Kidney epithelial cell (primary cell): ENCODE data around the gene PRR15L. TPM values are rescaled to one million over a fixed set of nuclear protein-coding genes. Genes with fewer than 3 reads are reported as not detected.

Source experiments
- DNase-seq: peaks from one replicate; pipeline ENCODE4 v3.0.0-alpha.2; 2010; ENCODE audit warnings: low read depth
- H3K27me3 ChIP-seq: 2 replicates; pipeline ENCODE4 v1.6.0; 2011; ENCODE audit warnings: low read length; ENCODE audit not compliant: control insufficient read depth, insufficient read depth
- H3K36me3 ChIP-seq: 2 replicates; pipeline ENCODE4 v1.5.1; 2011; ENCODE audit warnings: low read length; ENCODE audit not compliant: control insufficient read depth, insufficient read depth
- H3K4me3 ChIP-seq: 2 replicates; pipeline ENCODE4 v1.5.1; 2011; ENCODE audit warnings: low read depth, mild to moderate bottlenecking, control low read depth, low read length
- total RNA-seq: library from RNA; depleted of rRNA; stranded (reverse); fragments of >200 nt; gene quantifications from 2 replicates; pipeline ENCODE4 v1.2.3, GENCODE V29; 2015
- TF ChIP-seq, protein P1 (sequence below): IDR thresholded peaks from 2 replicates; pipeline ENCODE4 v1.5.1; 2011; ENCODE audit warnings: mild to moderate bottlenecking, moderate library complexity, low read length, control low read depth, inconsistent platforms; ENCODE audit not compliant: insufficient read depth, poor library complexity, severe bottlenecking

PRR15L gene, protein sequence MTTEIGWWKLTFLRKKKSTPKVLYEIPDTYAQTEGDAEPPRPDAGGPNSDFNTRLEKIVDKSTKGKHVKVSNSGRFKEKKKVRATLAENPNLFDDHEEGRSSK
- total RNA-seq: 0.27 and 0.92 TPM in 2 replicates

DNA sequence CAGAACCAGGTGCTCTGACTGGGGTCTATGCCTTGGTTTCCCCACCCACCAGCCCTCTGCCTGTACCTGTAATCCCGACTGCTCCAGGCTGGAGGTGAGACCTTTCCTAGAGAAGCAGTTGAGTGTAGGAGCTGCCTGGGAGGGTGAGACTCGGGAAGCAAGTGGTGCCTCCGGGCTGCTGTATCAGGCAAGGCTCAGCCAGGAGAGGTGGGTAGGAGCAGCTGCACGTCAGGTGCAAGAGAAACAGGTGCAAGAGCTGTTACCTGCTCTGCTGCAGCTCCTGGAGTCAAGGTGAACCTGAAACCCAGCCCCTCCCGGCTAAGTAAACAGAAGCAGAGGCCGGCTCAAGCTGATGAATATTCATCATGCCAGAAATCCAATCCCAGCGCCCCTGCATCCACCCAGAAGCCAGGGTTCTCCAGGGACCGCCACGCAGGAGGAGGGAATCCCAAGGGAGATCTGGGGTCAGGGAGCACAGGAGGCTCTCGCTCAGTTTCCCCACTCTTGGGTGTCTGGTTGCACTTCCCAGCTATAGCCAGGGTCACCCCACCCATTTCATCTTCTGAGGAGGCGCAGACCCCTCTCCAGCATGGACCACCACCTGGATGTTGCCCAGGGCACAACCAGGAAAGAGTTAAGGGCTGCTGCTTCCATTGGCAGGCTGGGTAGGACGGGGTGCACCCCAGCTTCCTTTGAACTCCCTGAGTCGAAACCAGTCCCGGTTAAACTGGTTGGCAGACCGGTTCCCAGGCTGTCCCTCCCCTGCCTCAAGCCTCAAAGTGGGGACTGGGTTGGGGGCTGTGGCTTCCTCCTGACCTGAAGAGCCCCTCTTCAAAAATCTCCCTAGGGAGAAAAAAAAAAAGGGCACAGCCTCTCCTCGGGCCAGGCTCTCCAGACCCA is at the start of gene PRR15L:
PRR15L (minus strand) TSS at position 293 of the 900 bp plus-strand sequence. CDS start 4,649 bp downstream, outside the sequence.
- TF ChIP-seq, protein P1, sequence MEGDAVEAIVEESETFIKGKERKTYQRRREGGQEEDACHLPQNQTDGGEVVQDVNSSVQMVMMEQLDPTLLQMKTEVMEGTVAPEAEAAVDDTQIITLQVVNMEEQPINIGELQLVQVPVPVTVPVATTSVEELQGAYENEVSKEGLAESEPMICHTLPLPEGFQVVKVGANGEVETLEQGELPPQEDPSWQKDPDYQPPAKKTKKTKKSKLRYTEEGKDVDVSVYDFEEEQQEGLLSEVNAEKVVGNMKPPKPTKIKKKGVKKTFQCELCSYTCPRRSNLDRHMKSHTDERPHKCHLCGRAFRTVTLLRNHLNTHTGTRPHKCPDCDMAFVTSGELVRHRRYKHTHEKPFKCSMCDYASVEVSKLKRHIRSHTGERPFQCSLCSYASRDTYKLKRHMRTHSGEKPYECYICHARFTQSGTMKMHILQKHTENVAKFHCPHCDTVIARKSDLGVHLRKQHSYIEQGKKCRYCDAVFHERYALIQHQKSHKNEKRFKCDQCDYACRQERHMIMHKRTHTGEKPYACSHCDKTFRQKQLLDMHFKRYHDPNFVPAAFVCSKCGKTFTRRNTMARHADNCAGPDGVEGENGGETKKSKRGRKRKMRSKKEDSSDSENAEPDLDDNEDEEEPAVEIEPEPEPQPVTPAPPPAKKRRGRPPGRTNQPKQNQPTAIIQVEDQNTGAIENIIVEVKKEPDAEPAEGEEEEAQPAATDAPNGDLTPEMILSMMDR: no peak
- H3K27me3 ChIP-seq: no peaks in the 10 kb centered on the region
- H3K4me3 ChIP-seq: peak within 1 kb of the TSS; percentile 14
- no peaks in the 10 kb centered on the region for H3K36me3 ChIP-seq
- DNase-seq: no peak

DNA sequence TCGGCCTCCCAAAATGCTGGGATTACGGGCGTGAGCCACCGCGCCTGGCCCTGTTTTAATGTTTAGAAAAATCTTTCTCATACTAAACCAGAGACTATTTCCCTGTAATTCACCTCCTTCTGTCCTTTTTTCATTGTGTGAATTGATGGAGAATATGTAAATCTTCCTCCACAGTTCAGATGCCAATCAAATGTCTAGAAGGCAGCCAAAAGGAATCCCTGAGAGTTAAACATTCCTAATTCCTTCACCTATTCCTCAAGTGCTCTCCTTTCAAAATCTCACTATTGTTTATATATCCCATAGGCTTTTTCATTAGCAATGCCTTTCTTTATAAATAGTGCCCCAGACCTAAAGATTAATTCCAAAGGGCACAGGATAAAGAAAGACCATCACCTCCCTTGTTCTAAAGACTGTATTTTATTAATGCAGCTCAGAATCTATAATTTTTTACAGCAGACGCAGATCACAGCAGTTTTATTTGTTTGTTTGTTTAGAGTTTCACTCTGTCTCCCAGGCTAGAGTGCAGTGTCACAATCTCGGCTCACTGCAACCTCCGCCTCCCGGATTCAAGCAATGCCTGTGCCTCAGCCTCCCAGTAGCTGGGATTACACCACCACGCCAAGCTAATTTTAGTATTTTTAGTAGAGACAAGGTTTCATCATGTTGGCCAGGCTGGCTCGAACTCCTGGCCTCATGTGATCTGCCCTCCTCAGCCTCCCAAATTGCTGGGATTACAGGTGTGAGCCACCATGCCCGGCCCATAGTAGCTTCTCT is 49.4 kb upstream of the PRR15L start:
- no peak for DNase-seq
- Histone ChIP-seq H3K27me3 (peaks cover 2% of the 10 kb centered on the region), H3K36me3 (no peaks in the 10 kb centered on the region), H3K4me3 (no peak overlapping the region)
- TF ChIP-seq, protein P1: no peak

DNA sequence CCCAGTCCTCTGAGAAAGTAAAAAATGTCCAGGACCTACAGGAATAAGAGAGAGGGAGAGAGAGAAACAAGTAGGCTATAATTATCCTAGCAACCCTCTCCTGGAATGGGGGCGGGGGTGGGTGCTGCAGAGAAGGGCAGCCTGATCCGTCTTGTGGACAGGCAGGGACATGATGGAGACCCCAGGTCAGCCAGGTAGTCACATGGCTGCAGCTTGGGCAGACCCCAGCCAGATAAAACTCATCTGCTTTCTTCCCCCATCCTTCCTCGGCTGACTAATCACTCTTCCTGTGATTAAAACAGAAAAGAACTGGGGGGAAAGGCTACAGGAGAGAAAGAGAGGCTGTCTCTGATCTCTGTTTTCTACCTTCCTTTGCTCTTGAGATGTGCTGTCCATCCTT is 47.3 kb upstream of the PRR15L start:
- TF ChIP-seq, protein P1: no peak
- no peak for DNase-seq
- no peak overlapping the region for H3K4me3 ChIP-seq
- no peaks in the 10 kb centered on the region for H3K27me3 ChIP-seq
- no peaks in the 10 kb centered on the region for H3K36me3 ChIP-seq

DNA sequence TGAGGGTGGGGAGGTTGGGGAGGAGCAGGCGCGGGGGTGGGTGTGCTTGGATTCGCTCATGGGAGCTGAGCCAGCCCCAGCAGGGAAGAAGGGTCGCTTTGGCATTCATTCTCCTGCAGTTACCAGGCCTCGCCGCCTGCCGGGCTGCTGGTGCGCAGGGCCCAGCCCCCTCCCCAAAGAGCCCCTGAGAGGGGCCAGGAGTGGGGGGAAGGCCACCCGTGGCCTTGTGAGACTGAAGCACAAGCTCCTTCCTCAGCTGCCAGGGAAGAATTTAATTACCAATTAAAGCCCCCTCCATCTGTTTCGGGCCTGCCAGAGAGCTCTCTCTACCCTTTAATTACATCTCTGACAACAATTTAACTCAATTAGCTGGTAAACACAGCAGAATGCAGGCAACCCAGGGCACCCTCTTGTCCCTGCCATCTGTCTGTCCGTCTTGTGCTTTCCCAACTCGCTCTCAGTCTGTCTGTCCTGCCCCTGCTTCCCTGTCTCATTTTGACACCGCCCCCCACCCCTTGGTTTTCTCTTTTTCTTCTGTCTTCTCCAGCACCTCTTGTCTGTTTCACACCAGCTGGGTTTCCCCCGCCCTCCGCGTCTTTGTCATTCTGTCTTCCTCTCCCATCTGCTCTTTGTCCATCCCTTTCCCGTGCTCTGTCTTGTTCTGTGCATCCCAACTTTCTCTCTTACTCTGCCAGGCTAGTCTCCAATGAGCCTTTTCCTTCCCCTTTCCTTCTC is 45.9 kb upstream of the PRR15L start:
- TF ChIP-seq, protein P1: no peak
- H3K4me3 ChIP-seq: no peak overlapping the region
- no peaks in the 10 kb centered on the region for H3K36me3 ChIP-seq
- DNase-seq: no peak
- no peaks in the 10 kb centered on the region for H3K27me3 ChIP-seq

DNA sequence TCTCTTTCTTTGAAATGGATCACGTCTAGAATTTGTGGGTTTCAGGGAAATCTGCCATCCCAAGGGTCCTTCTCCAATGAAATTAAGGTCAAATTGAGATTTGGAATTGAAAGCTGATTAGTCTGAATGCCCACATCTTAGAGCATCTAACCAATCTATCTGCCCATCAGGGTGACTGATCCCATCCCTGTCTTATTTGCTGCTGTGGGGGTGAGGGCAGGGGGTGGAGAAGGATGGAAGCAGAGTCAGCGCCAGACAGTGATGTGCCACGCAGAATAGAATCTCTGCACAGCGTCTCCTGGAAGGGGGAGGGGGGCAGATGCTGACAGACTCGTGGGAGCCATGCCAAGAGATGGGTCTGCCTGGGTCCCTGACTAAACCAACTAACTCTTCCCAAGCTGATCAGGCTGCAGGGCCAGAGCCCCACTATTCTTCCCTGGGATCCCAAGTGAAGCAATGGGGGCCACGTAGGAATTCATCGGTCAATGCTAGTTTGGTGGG is 45.3 kb upstream of the PRR15L start:
- TF ChIP-seq, protein P1: no peak
- DNase-seq: no peak
- H3K4me3 ChIP-seq: no peak overlapping the region
- no peaks in the 10 kb centered on the region for H3K36me3 ChIP-seq
- H3K27me3 ChIP-seq: no peaks in the 10 kb centered on the region
